ENCODE data around the gene TOR1AIP2.

GRCh38 chr1:179807291-179807690 is 70.3 kb downstream of the TOR1AIP2 start:
- TF ChIP-seq, protein P1, sequence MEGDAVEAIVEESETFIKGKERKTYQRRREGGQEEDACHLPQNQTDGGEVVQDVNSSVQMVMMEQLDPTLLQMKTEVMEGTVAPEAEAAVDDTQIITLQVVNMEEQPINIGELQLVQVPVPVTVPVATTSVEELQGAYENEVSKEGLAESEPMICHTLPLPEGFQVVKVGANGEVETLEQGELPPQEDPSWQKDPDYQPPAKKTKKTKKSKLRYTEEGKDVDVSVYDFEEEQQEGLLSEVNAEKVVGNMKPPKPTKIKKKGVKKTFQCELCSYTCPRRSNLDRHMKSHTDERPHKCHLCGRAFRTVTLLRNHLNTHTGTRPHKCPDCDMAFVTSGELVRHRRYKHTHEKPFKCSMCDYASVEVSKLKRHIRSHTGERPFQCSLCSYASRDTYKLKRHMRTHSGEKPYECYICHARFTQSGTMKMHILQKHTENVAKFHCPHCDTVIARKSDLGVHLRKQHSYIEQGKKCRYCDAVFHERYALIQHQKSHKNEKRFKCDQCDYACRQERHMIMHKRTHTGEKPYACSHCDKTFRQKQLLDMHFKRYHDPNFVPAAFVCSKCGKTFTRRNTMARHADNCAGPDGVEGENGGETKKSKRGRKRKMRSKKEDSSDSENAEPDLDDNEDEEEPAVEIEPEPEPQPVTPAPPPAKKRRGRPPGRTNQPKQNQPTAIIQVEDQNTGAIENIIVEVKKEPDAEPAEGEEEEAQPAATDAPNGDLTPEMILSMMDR (IDR thresholded peaks at IDR 0.05): no peak
- TF ChIP-seq POLR2A (IDR thresholded peaks at IDR 0.05) (no peak), POLR2AphosphoS5 (IDR thresholded peaks at IDR 0.05) (no peak), EP300 (IDR thresholded peaks at IDR 0.05) (no peak)

Measured in gastroesophageal sphincter (tissue), 3 donors.